H1 (cell line): ENCODE measurements around the gene IFNL3. TPM values are rescaled to one million over a fixed set of nuclear protein-coding genes. Genes with fewer than 3 reads are reported as not detected.

ENCODE experiments used
- BRCA1 ChIP-seq: IDR thresholded peaks from 2 replicates; pipeline ENCODE4 v1.6.1; 2012; ENCODE audit warnings: low read depth, low read length, improper control_type of control experiment
- CTBP2 ChIP-seq: IDR thresholded peaks from 2 replicates; pipeline ENCODE4 v1.7.0; 2011; ENCODE audit warnings: borderline replicate concordance, mild to moderate bottlenecking, moderate library complexity, mixed read lengths, low read length; ENCODE audit not compliant: insufficient read depth, insufficient read length
- JUN ChIP-seq: IDR thresholded peaks from 2 replicates; pipeline ENCODE4 v1.6.1; 2011; ENCODE audit warnings: low read depth, mild to moderate bottlenecking, improper control_type of control experiment, low read length
- KDM1A ChIP-seq: fragments of 200-600, 300-600 bp; sonication (generic); IDR thresholded peaks from 2 replicates; pipeline ENCODE4 v1.7.1; 2016; ENCODE audit warnings: mild to moderate bottlenecking, low read length, borderline replicate concordance
- PHF8 ChIP-seq: fragments of 200-600 bp; sonication (generic); conservative IDR thresholded peaks from 2 replicates; pipeline ENCODE4 v1.7.1; 2012; ENCODE audit warnings: low read depth, mild to moderate bottlenecking, inconsistent platforms, low read length, moderate library complexity
- RXRA ChIP-seq: IDR thresholded peaks from 2 replicates; pipeline ENCODE4 v1.6.1; 2011; ENCODE audit warnings: low read depth, mild to moderate bottlenecking, low read length, moderate library complexity; ENCODE audit not compliant: insufficient read depth
- SP4 ChIP-seq: IDR thresholded peaks from 2 replicates; pipeline ENCODE4 v1.6.1; 2012; ENCODE audit warnings: low read length, inconsistent platforms
- TAF1 ChIP-seq: IDR thresholded peaks from 2 replicates; pipeline ENCODE4 v1.6.1; 2011; ENCODE audit warnings: mild to moderate bottlenecking, low read depth, low read length
- polyA plus RNA-seq, 7 experiments: library from polyadenylated mRNA; depleted of rRNA in 3 of 7; stranded (reverse) in 5 of 7; unstranded in 2 of 7; fragments of >200 nt in 5 of 7; fragments of 200-250 nt in 2 of 7; gene quantifications; 1 replicate in 5 of 7; 2 replicates in 1 of 7; 4 replicates in 1 of 7; pipeline versions ENCODE4 v1.2.1 to v1.2.3, GENCODE V29; 2011 to 2013; ENCODE audit warnings: missing spikeins in 2 of 7, mixed read lengths in 2 of 7
- total RNA-seq: library from RNA; stranded (reverse); fragmentation: NEBNext Ultra II Directional; extraction: Animal tissue kit (Norgen Biotek cat#: 25700); gene quantifications from 2 replicates; pipeline ENCODE4 v1.2.1, GENCODE V29; 2021

Gene IFNL3
- total and polyA plus RNA-seq, 2 of the 8 experiments (the other 6 are each of a cell fraction or from before 2014, with no cell fraction given), result 0.11 TPM; not detected in 1

DNA sequence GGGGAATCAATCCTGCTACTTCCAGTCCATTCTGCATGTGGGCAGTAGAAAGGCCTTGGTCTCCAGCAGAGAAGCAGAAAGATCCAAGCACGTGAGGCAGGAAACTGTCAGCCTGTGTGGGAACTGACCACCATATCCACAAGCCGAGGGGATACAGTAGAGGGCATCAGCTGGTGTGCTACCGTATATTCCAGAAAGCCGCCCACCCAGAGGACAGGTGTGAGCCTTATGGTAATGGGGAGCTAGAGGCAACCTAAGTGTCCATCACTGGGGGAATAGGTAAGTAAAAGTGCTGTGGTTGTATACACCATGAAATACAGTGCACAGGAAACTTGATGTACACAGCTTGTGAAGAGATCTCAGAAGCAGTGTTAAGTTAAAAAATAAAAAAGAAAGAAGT is 48.6 kb upstream of the IFNL3 start (continued):
- TF ChIP-seq TAF1, result no peak
- no peak for TF ChIP-seq PHF8
- TF ChIP-seq RXRA, result no peak
- no peak for TF ChIP-seq BRCA1
- TF ChIP-seq KDM1A, result no peak
- TF ChIP-seq JUN, result no peak
- TF ChIP-seq CTBP2, result no peak
- TF ChIP-seq SP4, result no peak
